Hematopoietic multipotent progenitor cell treated with erythropoietin and hydrocortisone succinate and interleukin-3 and kit ligand, for 6 days (in vitro differentiated cells): Measurements from ENCODE around the gene SMOC1.
"Not testable (repeated sequence)": the region's sequence is repeated elsewhere in the genome, so short reads cannot be mapped to it uniquely, and the experiment has no call there.

Source experiments
- DNase-seq: peaks from one replicate; pipeline ENCODE4 v3.0.0-alpha.2; 2015

Gene SMOC1

DNA sequence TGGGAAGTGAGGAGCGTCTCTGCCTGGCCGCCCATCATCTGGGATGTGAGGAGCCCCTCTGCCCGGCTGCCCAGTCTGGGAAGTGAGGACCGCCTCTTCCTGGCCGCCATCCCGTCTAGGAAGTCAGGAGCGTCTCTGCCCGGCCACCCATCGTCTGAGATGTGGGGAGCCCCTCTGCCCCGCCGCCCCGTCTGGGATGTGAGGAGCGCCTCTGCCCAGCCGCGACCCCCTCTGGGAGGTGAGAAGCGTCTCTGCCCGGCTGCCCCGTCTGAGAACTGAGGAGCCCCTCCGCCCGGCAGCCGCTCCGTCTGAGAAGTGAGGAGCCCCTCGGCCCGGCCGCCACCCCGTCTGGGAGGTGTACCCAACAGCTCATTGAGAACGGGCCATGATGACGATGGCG is 23.8 kb downstream of the SMOC1 start:
- not testable (repeated sequence) for DNase-seq

DNA sequence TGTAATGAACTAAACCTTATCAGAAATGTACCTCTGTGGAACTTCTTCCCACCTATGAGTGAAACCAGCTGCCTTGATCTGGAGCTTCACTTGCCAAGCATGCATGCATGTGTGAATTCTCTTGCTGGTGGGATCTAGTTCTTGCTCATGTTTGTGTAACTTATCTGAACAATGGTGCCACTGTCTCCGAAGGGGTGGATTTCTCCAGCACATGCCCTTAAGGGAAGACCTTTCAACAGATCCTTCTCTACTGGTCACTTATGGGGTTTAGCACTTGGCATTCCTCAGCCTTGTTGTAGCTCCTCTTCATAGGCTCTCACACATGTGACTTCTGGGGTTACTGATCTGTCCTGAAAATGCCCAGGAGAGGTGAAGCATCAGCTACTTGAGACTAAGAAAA is 25.0 kb downstream of the SMOC1 start:
- no peak for DNase-seq

DNA sequence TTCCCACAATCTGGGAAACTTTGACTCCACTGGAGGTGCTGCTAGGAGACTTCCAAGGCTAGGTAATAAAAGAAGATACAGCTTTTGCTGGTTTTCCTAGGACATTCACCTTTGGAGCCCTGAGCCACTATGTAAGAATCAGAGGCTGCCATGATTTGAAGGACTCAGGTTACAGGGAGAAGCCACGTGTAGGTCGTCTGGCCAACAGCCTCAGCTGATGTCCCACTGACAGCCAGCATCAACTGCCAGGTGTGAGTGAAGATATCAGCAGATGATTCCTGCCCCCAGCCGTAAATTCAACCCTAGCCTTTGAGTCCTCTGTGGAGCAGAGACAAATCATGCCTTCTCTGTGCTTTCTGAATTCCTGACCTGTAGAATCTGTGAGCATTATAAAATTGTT is 27.0 kb downstream of the SMOC1 start:
- DNase-seq, result no peak

DNA sequence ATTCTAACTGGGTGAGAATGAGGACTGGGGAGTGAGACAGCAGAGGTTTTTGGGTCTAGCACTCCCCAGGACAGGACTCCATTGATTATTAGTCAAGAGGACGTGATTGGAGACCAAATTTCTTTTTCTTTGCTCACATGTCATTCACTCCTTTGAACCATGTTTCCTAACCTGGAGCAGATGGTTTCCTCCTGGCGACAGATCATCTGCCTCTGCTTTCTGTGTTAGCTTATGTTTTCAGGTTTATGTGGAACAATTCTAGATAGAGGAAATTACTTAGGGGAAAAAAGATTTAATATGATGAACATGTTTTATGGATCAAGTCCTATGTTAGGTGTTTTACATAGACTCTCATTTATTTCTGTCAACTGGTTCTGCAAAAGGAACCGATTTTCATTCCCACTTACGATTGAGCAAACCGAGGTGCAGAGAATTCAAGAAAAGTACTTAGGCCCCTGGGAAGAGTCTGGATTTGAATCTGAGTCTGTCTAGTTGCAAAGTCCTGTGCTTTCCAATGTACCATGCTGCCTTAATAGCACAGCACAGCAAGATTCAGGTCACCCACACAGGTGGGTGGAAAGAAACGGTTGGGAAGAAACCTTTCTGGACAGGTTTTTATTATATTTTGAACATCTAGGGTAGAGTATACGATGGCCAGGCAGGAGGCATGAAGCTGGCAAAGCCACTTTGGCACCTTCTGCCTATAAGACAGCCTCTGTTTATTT is 30.8 kb downstream of the SMOC1 start:
- no peak for DNase-seq

DNA sequence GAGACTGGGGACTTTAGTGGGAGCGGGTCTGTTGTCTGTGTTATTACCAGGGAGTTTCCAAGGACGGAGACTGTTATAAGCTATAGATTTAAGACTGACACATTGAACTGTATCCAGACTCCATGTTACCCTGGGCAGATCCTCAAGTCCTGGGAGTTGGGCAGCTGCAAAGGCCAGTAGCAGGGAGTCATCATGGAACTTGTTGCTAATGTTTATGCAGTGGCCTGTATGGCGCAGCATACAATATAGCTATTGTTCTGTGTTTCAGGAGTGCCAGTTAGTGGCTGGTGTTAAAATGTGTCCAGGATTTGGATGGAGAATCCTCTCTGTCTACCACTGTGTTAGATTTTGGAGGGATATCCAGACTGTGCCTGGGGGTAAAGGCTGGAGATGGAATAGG is 31.7 kb downstream of the SMOC1 start:
- DNase-seq, result no peak

DNA sequence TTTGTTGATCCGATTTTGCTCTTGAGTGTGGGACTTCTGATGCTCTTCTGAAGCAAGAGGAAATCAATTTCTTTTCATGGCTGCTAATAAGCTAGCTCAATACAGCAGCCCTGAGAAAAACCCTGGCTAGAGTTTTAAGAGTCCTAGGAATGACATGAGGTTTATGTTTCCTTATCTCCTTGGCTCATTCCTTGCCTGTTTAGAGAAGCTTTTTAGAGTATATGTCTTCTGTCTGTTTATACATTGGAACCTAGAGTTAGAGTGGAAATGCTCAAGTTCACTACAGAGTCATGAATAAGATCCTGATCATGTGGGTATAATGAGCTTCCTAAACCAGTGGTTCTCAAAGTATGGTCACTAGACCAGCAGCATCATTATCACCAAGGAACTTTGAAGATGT is 34.5 kb downstream of the SMOC1 start:
- DNase-seq, result no peak

DNA sequence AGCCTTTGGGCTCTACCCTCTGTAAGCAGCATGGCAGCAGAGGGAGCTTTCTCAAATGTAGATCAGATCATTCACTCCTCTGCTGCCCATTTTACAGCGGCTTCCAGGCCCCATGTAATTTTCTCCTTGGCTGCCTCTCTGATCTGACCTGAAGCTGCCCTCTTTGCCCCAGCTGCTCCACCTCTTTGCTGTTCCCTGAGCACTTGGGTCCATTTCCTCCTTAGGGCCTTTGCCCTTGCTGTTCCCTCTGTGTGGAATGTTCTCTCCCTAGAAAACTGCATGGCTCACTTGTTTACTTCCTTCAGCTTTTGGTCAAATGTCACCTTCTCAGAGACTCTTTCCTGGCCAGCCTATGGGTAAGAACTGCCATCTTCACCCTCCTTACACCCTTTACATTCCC is 37.2 kb downstream of the SMOC1 start:
- DNase-seq, result no peak

DNA sequence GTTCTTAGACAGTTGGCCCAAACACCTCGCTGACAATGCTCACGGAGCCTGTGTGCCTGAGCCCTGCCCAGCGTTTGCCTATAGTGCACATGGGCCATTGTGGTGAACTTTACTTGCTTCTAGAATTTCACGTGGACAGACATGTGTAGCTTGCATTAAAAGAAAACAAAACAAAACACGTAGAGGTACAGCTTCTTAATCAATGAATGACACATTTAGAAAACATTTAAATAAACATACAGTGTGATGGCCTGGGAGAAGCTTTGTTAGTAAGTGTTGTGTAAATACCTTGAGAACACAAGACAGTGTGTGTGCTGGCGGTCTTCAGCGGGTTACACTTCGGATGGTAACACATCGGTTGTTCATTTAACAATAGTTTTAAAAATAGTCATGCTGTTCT is 38.1 kb downstream of the SMOC1 start:
- DNase-seq, result no peak

DNA sequence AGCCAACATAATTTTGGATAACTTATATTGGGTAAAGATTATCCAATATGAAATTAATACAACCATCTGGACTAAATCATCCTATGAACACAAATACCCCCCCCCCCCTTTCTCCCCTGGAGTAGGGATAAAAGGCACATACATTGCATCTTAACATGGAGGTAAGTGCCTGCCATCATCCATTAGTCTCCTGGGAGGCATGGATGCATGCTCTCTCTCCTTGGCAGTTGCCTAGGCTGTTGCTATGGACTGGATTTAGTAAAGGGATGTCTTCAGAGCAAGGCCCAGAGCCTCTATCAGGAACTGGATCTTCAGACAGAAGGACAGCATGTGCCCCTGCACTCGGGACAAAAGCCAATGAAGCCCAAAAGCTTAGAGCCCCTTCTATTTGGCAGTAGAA is 40.6 kb downstream of the SMOC1 start:
- no peak for DNase-seq

DNA sequence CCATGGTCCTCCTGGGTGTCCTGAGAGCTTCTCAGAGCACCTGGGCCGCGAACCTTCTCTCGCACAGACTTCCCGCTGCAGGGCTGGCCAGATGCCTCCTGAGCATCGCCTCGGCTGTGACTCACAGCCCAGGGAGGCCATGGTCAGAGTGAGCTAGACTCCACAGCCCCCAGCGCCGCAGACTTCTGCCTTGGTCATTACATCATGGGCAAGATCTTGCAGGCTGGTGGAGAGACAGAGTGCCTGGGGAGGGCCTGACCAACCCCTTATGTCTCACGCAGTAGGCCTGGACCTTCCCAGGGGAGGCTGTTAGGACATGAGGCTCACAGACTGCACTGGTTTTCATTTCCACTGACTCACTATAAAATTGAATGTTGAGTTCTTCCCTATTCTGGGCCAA is 41.8 kb downstream of the SMOC1 start:
- no peak for DNase-seq

DNA sequence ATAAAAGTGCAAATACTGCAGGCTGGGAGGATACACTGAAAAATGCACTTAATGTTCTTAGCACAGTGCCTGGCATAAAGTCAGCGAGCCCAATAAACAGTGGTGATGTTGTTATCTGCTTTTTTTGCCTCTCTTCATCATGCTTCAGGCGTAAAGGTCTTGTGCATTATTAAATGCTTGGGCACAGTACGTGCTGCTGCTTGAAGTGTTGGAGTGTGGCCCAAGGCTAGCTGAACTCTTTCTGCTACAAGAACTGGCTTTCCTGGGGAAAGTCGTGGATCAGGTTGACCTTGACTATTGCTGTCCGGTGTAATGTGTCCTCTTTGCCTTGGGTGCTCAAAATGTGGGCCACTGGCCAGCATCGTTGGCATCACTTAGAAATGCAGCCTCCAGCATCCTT is 43.0 kb downstream of the SMOC1 start:
- no peak for DNase-seq

DNA sequence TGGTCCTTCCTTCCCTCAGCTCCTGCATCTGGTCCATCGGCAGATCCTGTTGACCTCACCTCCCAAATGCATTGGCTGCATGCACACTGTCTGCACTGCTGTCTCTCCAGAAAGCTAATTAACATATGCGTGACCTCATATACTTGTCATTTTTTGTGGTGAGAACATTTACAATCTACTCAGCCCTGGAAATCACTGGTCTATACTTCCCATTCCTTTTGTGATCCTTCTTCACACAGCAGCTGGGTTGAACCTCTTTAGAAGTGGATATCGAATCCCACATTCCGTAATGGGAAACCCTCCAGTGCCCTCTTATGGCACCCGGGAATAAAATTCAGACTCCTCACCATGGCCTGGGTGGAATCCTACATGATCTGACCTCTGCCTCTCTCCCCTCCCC is 45.0 kb downstream of the SMOC1 start:
- DNase-seq, result no peak

DNA sequence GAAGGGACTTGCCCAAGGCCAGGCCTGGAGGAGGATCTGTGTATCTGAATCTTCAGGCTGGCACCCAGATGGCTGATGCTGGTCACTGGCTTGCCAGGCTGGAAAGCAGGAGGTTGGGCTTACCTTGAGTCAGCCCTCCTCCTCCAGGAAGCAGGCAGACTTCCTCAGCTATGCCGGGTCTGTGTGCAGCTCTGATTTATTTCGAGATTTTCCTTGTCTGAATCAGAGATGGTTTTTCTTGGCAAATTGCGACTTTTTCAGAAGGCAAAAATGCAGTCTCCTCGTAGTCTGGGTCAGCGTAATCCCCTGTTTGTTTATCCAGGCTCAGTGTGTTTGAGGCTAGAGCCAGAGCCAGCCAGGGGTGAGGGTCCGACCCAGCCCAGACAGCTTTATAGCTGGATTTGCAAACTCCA is 48.9 kb downstream of the SMOC1 start:
- DNase-seq, result no peak

DNA sequence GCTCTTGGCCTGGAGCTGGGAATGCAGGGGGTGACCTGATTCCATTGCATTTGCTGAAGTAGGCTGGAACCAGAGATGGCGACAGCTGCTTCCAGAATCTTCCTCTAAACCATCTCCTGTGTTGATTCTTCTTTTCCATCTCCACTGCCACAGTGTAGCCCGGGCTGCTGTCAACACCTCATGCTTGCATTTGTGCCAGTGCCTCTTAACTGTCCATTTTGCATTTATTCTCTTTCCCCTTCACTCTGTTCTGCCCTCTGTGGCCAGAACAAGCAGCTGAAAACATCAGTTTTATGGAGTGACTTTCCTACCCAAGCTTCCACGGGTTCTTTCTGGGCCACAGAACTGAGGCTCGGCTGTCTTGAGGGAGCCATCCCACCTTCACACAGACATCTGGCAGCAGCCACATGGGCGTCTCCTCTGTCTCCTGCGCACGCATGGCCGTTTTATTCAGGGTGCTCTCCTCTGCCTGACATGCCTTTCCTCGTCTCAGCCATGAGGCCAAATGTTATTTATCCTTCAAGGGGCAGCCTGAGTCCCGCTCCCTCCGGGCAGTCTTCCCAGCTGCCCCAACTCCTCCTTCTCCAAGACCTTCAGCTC is 51.7 kb downstream of the SMOC1 start:
- no peak for DNase-seq

DNA sequence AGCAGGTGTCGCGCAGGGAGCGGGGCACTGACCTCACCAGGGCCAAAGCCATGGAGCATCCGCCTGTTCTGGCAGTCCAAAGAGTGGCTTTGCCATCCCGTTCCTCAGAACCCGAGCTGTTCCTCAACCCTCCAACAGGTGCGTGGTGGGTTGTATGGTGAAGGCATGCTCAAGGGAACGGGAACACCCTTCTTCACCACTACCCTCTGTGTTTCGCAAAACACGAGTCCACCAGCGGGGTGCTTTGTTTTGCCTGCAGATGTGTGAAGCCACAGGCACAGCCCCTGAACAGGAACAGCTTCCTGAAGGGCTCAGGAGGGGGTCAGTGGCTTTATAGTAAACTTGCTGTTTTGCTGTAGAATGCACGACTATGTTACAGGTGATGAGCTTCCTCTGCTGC is 52.7 kb downstream of the SMOC1 start:
- no peak for DNase-seq

DNA sequence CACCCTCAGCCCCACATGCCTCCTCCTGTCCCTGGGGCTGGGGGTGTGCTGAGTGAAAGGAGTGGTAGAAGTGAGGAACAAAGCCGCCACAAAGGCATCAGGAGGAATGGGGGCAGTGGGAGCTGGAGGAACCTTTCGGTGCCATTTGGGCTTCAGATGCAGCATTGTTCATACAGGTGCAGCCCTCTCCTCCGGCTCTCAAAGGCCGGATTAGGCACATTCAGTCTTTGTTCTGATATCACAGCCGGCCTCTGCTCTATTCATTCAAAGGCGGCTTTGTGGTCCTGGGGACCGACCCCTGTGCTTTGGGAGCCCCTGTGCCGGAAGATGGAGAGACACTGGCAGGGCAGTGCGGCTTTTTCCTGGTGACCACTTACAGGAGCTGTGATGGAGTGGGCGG is 53.2 kb downstream of the SMOC1 start:
- DNase-seq, result no peak

DNA sequence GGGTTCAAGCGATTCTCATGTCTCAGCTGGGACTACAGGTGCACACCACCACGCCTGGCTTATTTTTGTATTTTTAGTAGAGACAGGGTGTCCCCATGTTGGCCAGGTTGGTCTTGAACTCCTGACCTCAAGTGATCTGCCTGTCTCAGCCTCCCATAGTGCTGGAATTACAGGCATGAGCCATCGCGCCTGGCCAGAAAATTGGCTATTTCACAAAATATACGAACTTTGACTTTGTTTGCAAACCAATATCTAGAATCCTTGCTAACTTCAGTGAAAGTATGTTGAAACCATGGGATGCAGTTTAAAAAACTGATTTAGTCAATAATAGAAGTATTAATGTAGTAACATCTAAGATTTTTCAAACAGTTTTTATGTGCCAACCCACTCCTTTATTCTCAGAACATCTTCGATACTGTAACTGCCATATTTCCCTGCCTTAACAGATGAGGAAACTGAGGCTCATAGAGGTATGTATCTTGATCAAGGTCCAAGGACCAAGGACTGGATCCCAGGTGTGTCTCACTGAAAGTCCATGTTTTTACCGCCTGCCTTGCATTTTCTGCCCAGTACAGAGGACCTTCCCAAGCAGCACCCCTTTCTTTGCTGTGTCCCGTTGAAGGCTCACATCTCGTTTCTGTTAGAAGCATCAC is 54.5 kb downstream of the SMOC1 start:
- DNase-seq, result no peak

DNA sequence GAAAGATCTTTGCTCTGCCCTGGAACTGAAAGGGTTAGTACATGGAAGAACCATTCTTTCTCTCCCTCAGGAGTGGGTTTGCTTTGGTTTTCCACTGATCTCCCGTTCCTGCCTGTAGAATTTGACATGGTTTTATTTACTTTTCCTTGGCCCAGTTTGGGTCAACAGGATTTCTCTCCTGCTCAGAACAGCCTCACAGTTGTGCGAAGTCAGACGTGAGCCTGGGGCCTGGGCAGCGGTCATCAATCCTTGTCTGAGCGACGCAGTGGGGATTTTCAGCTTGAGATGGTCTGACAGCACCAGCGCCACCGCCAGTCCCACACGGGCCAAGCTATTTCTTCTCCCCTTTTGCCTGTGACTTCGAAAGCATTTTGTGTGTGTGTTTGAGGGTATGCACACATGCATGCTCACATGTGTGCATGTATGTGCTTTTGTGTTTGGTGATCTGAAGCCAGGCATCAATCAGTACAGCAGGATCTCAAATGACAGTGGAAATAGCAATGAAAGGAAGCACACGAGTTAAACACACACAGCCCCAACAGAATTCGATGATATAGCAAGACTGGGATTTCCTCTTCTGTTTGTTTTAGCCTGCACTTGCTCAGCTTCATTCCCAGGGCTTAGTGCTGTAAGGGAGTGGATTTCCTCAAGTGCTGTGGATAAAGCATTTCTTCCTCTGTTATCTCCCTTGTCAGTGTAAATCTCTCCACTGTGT is 58.3 kb downstream of the SMOC1 start:
- DNase-seq, result no peak

DNA sequence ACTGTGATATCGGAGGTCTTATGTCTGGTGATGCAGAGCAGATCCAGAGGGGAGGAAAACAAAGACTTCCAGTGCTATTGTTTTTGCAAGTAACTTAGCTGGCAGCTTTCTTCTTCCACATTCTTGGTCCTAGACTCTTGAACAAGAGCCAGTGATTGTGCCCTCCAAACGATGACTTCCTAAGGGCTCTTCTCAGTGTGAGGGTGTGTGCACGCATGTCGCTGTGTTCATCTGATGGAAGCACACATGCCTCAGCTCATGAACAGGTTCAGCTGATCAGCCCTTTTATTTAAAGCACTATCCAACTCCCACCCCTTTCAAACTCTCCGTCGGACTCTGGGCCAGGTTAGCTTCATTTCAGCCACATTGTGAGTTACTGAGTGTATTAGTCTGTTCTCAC is 59.5 kb downstream of the SMOC1 start:
- DNase-seq, result no peak

DNA sequence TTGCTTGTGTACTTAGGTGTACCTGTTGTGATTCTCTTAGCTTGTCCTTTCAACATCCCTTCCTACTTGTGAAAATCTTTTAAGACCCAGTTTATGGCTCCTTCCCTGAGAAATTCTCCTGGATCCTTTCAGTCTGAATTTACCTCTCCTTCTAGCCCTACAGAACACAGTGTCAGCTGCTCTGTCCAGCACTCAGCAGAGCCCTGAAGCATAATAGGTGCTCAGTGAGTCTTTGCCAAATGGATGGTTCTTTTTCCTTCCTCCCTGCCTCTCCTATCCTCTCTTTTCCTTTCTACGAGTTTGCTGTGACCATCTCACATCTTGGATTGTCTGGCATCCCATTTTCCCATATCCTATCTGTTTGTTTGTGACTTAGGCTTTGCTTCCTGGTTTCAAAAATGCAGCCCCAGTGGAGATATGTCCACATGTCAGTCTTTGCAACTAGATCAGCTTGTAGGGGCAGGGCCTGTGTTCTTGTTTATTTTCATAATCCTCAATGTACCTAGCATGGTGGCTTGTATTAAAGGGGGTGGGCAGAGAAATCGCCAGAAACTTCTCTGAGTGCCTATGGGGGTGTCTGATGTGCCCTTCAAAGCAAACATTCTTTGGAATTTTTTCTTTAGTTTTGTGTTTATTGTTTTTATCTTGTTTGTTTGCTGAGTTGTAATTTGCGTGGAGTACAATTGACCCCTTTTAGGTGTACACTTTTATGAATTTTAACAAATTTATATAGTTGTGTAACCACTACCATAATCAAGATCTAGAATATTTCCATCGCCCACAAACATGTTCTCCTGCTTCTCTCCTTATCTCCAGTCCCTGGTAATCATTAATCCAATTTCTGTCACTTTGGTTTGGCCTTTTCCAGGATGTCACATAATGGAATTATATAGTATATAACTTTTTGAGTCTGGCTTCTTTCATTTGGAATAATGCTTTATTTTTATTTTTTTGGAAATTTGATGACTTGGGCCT is 62.8 kb downstream of the SMOC1 start:
- DNase-seq, result no peak

DNA sequence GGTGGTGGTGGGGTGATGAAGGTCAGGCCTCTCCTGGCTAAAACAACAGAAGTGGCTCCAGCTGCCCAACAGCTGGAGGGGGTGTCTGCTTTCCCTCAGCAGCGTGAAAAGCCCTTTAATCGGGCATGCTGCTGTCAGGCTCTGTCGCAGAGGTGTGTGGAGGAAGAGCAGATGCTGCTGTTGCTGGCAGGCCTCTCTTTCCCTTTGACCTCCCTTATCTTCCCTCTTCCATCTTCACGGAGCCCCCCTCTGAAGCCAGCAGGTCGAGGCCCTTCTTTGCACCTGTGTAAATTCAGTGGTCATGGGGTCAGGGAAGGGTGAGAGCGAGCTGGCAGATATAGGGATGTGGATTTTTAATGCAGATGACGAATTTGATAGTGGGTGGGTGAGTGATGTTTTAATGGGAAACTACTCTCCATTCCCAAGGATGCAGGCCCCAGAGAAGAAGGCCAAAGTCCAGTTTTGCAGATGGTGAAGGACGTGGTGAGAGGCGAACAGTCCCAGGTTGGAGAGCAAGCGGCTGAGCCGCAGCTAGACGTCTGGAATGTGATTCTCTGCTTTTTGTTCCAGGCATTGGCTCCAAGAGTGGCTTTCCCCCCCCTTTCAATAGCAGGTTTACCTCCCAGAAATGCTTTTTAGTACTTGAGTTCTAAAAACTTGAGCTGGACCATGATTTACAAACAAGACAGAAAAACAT is 64.0 kb downstream of the SMOC1 start:
- DNase-seq, result no peak

DNA sequence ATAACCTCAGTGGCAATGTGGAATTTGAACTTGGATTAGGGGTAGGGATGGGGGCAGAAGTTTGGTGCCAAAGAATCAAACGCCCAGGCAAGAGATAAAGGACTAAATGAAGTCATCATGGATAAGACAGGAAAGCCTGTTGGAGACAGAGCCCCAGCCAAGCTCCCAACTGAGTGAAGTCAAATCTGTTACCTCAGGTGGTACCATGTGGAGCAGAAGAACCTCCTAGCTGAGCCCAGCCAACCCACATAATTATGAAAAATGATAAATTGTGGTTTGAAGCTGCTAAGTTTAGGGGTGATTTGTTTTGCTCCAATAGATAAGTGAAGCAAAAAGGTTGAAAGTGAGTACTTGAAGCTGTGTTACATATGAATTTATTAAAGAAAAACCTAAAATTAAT is 66.1 kb downstream of the SMOC1 start:
- DNase-seq, result no peak
